ENCODE measurements around the gene STEAP2.
"Not testable (repeated sequence)": the region's sequence is repeated elsewhere in the genome, so short reads cannot be mapped to it uniquely, and the experiment has no call there.

Gene STEAP2

GRCh38 chr7:90211391-90212148 lies at the start of gene STEAP2:
STEAP2 (plus strand) TSS chr7:90211740; CDS start chr7:90225083, 13,343 bp downstream.
- DNase-seq, result no peak

GRCh38 chr7:90163534-90163933 lies 48.0 kb upstream of the STEAP2 start:
- DNase-seq, result no peak

- DNase-seq, result no peak
Measured at GRCh38 chr7:90165724-90166123, 45.8 kb upstream of the STEAP2 start.

- DNase-seq, result no peak
Measured at GRCh38 chr7:90166153-90166552, 45.4 kb upstream of the STEAP2 start.

- no peak for DNase-seq
Measured at GRCh38 chr7:90167361-90167760, 44.2 kb upstream of the STEAP2 start.

GRCh38 chr7:90169891-90170290 lies 41.6 kb upstream of the STEAP2 start:
- DNase-seq, result no peak

- no peak for DNase-seq
Measured at GRCh38 chr7:90172121-90172520, 39.4 kb upstream of the STEAP2 start.

- no peak for DNase-seq
Measured at GRCh38 chr7:90172624-90173023, 38.9 kb upstream of the STEAP2 start.

- DNase-seq, result no peak
Measured at GRCh38 chr7:90173127-90173844, 38.3 kb upstream of the STEAP2 start.

- no peak for DNase-seq
Measured at GRCh38 chr7:90175667-90176066, 35.9 kb upstream of the STEAP2 start.

- no peak for DNase-seq
Measured at GRCh38 chr7:90176195-90176594, 35.3 kb upstream of the STEAP2 start.

- no peak for DNase-seq
Measured at GRCh38 chr7:90178166-90178565, 33.4 kb upstream of the STEAP2 start.

- DNase-seq, result no peak
Measured at GRCh38 chr7:90178679-90179278, 32.8 kb upstream of the STEAP2 start.

- DNase-seq, result no peak
Measured at GRCh38 chr7:90180011-90180585, 31.4 kb upstream of the STEAP2 start.

- no peak for DNase-seq
Measured at GRCh38 chr7:90180649-90181048, 30.9 kb upstream of the STEAP2 start.

- DNase-seq, result no peak
Measured at GRCh38 chr7:90181485-90181884, 30.1 kb upstream of the STEAP2 start.

- not testable (repeated sequence) for DNase-seq
Measured at GRCh38 chr7:90186290-90186689, 25.2 kb upstream of the STEAP2 start.

GRCh38 chr7:90187507-90188050 lies 24.0 kb upstream of the STEAP2 start:
- DNase-seq, result no peak

- DNase-seq, result no peak
Measured at GRCh38 chr7:90188281-90188680, 23.3 kb upstream of the STEAP2 start.

GRCh38 chr7:90190995-90191394 lies 20.5 kb upstream of the STEAP2 start:
- DNase-seq, result no peak

GRCh38 chr7:90191648-90192047 lies 19.9 kb upstream of the STEAP2 start:
- no peak for DNase-seq

GRCh38 chr7:90192876-90193750 lies 18.4 kb upstream of the STEAP2 start:
- DNase-seq, result no peak

Measured in activated gamma-delta T cell treated with Interleukin-2 at 50 U/mL for 16 hours (primary cell).